NCI-H1930 (cell line): ENCODE measurements around the gene PLCE1.

Experiments used
- DNase-seq, 2 experiments: peaks; one replicate each; lab custom pipeline; 2025; lab: John Stamatoyannopoulos, UW

The PLCE1 gene

GRCh38 chr10:93994438-93994801 lies 689 bp downstream of the PLCE1 start:
- no peak for DNase-seq

DNA sequence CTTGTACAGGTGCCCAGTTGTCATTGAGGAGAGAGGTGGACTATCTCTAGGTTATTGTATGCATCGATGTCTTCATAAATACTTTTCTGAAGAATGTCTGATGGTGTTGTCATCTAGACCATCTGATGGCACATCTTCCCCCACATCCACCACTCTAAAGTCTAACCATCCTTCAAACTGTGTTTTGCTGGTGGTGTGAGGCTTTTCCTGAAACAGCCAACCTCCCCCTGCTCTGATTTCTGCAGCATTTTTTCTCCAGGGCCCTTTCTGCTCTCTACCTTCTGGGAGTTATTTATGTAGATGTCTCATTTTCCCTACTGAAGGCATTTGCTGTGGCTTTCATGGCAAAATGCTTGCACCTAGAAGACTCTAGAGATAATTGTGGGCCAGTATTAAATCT lies 1.5 kb downstream of the PLCE1 start:
- DNase-seq = no peak

- no peak for DNase-seq
Measured at GRCh38 chr10:93995598-93996271, 2.0 kb downstream of the PLCE1 start.

GRCh38 chr10:93996551-93996950 lies 2.8 kb downstream of the PLCE1 start:
- no peak for DNase-seq

DNA sequence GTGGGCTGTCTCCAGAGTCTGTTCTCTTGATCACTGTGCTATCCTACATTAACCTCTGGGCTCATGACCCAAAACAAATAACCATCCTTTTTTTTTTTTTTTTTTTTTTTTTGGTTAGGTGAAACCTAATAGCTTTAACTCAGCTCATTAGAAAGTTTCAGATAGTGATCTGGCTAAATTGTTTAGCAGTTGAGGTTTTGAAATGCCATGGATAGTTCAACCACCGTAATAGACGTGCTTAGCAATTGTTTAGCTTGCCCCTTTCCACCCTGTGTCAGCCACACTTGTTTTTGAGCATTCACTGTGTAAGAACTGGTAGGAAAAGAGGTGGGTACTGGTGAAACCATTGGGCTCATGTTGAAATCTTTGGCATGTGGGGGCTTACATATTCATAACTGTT lies 3.8 kb downstream of the PLCE1 start:
- DNase-seq = no peak

DNA sequence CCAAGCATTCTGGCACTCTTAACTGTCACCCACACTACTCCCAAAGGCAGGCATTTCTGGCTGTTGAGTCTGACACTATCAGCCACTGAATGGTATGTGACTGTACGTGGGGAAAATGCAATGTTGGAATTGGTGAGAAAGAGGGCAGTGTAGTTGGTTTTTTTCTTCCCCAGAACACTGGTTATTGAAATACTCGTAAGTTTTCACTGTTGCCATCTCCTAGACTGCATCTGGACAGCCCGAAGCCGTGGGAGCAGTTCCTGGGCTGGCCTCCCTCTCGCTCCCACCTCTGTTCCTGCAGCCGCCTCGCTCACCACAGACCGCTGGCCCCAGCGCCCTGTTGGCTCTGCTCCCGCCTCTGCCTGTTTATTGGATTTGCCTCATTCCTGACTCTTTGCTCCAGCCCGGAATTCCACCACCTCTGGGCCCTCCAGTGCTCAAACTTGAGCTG lies 5.7 kb downstream of the PLCE1 start:
- no peak for DNase-seq

DNA sequence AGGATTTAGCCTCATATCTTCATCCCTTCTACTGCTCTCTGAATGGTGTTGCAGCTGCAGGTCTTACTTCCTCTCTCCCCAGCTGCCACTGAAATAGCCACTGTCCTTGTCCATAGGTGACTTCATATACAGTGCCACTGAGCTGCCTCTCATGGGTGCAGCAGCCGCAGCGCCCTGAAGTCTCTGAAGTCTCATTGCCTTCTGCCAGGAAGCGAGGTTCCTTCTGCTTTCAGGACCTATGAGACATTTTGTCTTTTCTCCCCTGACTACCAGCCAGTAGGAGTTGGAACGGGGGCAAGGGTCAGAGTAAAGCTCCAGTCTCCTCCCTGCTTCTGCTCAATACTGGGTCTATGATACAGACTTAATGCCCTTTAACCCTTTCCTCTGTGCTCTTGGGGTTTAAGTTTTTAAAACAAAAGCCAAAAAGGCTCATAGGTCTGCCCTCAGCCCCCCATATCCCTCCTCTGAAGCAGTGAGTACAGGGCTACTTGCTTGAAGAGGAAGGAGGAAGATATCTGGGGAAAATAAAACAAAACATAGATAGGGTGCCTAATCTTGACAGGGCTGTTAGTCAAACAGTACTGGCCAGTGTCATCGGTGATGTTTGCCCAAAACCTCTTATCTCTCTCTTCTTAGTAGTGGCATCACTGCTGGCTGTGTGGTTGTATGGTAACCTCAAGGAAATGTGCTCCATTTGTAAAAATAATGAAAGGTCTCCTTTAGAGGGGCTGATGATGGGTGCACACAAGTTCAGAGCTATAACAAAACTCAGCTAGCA lies 7.1 kb downstream of the PLCE1 start:
- DNase-seq = no peak

DNA sequence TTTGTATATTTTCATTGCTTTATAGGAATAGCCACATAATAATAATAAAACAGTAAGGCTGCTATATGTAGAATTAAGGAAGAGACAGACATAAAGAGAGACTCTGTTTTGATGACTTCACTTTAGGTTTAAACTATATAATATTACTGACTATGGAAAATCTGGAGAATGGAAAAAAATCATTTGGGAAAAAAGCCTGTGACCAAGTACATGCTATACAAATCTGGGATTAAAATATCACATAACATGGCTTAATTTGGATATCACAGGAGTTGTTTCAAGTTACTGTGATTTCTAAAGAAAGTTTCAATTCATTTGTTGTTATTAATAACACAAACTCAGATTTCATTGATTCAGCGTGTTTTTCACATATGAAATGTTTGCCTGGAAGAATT lies 7.7 kb downstream of the PLCE1 start:
- DNase-seq = no peak

- DNase-seq = no peak
Measured at GRCh38 chr10:94002156-94002555, 8.4 kb downstream of the PLCE1 start.

DNA sequence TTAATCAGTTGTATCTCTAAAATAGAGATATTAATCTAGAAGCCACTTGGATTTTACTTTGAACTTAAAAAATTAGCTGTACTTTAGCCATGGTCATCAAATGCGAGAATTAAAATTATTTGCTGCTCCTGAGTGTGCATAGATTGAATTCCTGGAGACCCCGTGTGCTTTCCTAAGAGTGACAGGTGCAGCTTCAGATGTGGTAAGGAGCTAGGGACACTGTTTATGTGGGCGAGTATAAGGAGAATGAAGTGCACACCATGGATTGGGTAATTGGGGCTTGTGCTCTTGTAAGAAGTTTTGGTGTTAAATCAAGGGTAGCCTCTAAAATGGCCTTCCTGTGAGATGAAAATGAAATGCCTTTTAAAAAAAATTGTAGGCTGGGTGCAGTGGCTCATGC lies 9.8 kb downstream of the PLCE1 start:
- DNase-seq = no peak

- DNase-seq = no peak
Measured at GRCh38 chr10:94005050-94005449, 11.3 kb downstream of the PLCE1 start.

GRCh38 chr10:94006591-94007550 lies 13.1 kb downstream of the PLCE1 start:
- DNase-seq = no peak

DNA sequence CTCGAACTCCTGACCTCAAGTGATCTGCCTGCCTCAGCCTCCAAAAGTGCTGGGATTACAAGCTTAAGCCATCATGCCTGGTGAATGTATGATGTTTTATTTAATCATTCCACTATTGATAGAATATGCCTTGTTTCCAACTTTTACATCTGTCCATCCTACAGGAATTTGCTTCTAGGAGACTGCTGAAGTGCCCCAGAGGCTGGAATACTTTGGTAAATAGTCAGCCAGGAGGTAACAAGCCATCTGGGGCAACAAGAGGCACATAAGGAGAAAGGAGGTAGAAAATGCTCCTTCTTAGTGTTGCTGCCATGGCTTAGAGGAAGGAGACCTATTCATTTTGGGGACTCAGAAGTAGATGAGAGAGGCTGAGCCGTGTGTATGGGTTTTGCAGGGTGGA lies 14.8 kb downstream of the PLCE1 start:
- DNase-seq = no peak

DNA sequence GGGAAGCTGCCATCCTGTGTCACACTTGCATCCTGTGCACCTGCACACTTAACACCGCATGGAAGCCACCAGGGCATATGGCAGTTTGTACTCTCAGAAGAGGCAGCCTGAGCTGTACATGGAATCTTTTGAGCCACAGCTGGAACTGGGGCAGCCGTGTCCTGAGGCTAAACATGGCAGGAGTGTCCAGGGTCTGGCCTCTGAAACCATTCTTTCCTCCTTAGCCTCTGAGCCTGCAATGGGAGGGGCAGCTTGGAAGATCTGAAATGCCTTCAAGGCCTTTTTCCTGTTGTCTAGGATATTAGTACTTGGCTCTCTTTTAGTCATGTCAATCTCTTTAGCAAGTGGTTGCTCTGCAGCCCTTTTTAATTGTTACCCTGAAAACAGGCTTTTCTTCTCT lies 16.4 kb downstream of the PLCE1 start:
- DNase-seq = no peak

GRCh38 chr10:94010886-94011285 lies 17.2 kb downstream of the PLCE1 start:
- DNase-seq = no peak

DNA sequence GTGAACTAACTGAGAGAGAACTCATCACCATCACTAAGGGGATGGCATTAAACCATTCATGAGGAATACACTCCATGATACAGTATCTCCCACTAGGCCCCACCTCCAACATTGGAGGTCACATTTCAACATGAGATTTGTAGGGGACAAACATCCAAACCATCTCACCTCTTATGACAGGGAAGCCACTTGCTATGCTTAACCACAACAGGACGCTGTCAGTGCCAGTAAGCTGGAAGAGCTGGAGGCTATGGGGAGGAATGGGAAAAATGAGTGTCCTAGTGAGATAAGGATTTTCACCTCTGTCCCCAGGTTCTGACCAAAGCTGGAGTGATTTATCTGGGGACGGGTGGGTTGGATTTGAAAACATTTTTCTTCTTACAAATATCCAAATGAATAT lies 17.6 kb downstream of the PLCE1 start:
- DNase-seq = no peak

- no peak for DNase-seq
Measured at GRCh38 chr10:94012834-94013233, 19.1 kb downstream of the PLCE1 start.

GRCh38 chr10:94013331-94013760 lies 19.6 kb downstream of the PLCE1 start:
- no peak for DNase-seq

DNA sequence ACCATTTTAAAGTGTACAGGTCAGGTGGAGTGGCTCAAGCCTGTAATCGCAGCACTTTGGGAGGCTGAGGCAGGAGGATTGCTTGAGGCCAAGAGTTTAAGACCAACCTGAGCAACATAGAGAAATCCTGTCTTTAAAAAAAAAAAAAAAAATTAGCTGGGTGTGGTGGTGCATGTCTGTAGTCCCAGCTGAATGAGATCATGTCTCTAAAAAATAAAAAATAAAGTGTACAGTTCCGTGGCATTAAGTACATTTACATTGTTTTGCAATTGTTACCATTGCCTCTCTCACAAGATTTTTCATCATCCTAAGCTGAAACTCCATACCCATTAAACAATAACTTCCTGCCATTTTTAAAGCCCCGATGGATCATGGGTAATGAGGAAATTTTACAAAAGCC lies 20.6 kb downstream of the PLCE1 start:
- DNase-seq = no peak

DNA sequence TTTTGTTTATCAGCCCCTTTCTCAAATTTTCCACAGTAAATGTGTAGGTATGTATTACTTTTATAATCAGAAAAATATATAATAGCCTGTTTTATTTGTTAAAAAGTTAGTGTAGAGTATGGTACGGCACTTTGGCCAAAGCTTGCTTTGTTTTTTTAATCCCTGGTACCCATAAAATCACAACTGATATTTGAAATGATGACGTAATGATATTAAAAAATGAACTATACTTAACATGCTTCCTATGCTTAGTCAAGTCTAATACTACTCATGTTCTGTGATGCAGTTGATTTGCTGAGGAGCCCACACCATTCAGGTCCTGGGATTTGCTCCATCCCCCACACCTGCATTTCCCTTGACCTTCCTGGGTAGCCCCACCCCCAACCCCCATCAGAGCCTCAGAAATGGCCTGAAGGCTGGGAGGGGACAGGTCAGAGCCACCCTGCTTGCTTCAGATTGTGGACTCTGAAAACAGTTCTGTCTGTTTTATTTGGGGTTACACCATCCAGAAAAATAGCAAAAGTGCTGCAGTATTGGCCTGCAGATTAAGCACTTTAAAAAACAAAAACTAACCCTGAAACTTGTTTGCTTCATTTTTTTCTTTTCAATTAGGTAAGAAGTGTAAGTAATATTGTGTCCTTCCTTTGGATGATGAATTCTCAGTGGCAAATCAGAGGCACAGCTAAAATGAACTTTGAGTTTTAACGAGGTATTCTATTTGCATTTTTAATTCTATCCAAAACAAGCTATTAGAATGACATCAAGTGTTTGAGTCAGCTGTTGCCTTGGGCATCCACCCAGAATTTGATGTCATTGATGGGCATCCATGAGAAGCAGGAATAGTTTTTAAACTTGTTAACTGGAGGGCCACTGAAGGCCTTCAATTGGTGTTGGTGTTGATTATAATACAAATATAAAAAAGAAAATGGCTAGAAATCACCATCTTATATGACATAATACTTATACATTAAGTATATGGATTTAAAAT lies 23.3 kb downstream of the PLCE1 start:
- no peak for DNase-seq

GRCh38 chr10:94018107-94018506 lies 24.4 kb downstream of the PLCE1 start:
- no peak for DNase-seq
